Measurements from ENCODE around the gene CIBAR2.

The CIBAR2 gene

DNA sequence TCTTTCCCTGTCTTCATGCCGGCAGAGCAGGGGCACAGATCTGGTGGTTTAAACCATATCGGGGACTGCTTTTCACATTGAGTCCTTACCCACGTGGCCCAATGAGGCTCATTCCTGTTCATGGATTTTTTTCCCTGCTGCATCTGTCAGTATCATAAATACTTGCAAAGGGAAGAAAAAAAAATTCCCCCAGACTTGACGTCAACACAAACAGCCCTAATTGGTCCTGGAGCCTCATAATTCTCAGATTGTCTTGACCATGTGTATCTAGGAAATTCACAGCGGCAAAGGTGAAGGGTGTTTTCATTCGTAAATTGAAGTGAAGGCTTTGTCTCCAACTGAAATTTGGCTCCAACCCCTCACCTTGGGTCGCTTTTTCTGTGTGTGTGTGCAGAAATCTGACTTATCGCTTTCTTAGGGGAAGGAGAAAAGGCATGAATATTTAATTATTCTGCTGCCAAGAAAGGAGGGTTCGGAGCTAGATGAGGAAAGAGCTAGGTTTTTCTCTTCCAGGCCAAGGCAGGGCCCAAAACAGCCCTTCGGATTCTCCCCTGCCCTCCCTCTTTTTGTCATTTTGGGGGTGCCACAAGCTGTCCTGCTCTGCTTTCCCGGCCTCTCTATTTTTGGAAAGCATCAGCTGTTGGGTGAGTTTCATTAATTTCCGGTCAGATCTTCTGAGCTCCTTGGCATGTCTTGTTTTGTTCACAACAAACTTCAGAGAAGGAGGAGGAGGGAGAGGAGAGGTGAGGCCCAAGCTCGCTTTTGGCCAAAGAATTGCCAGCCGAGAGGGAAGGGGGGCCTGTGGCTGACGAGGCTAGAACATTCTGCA, 17.8 kb upstream of the CIBAR2 start:
- no peaks in the 10 kb centered on the region for H3K36me3 Mint-ChIP-seq (ENCODE audit: low read depth)
- TF ChIP-seq, protein P1, sequence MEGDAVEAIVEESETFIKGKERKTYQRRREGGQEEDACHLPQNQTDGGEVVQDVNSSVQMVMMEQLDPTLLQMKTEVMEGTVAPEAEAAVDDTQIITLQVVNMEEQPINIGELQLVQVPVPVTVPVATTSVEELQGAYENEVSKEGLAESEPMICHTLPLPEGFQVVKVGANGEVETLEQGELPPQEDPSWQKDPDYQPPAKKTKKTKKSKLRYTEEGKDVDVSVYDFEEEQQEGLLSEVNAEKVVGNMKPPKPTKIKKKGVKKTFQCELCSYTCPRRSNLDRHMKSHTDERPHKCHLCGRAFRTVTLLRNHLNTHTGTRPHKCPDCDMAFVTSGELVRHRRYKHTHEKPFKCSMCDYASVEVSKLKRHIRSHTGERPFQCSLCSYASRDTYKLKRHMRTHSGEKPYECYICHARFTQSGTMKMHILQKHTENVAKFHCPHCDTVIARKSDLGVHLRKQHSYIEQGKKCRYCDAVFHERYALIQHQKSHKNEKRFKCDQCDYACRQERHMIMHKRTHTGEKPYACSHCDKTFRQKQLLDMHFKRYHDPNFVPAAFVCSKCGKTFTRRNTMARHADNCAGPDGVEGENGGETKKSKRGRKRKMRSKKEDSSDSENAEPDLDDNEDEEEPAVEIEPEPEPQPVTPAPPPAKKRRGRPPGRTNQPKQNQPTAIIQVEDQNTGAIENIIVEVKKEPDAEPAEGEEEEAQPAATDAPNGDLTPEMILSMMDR (IDR thresholded peaks at IDR 0.05; ENCODE audit: unreplicated experiment in 3 of 3), result no peak
- H3K27me3 Mint-ChIP-seq (ENCODE audit: low read depth), result peaks cover 10% of the 10 kb centered on the region
- peak overlapping the region; percentile 95 to 99 (median 97) for H3K27ac Mint-ChIP-seq
- H3K4me1 Mint-ChIP-seq, result peaks cover 53% of the 10 kb centered on the region
- peaks cover under 1% of the 10 kb centered on the region for H3K9me3 Mint-ChIP-seq
- peak overlapping the region; percentile 4 to 49 (median 46) for H3K4me3 Mint-ChIP-seq

DNA sequence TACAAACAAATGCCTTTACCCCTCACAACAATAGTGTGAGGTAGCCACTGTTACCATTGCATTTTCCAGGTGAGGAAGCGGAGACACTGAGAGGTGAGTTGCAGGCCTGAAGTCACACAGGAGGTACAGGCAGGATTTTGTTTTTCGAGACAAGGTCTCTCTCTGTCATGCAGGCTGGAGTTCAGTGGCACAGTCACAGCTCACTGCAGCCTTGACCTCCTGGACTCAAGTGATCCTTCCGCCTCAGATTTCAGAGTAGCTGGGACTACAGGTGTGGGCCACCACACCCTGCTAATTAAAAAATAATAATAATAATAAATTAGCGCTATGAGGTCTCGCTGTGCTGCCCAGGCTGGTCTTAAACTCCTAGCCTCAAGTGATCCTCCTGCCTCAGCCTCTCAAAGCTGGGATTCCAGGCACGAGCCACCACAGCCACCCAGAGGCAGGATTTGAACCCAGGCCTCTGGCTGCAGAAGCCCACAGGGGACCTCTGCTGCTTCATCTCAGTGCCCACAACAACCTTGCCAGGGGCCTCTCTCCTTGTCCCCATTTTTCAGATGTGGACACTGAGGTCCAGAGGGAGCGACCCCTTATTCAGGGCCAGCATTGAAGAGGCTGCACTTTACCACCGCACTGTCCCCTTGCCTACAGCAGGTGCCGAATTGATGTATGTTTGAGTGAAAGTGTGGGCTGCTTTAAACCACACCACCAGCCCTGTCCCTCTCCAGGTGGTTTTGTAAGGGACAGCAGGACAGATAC, 16.0 kb upstream of the CIBAR2 start:
- Mint-ChIP-seq H3K4me3 (no peak overlapping the region), H3K27ac (peak overlapping the region; percentile 87 to 99 (median 95)), H3K27me3 (ENCODE audit: low read depth) (peaks cover 7% of the 10 kb centered on the region), H3K4me1 (peaks cover 61% of the 10 kb centered on the region), H3K36me3 (ENCODE audit: low read depth) (no peaks in the 10 kb centered on the region), H3K9me3 (peaks cover 7% of the 10 kb centered on the region)
- TF ChIP-seq, protein P1 (IDR thresholded peaks at IDR 0.05; ENCODE audit: unreplicated experiment in 3 of 3), result no peak

DNA sequence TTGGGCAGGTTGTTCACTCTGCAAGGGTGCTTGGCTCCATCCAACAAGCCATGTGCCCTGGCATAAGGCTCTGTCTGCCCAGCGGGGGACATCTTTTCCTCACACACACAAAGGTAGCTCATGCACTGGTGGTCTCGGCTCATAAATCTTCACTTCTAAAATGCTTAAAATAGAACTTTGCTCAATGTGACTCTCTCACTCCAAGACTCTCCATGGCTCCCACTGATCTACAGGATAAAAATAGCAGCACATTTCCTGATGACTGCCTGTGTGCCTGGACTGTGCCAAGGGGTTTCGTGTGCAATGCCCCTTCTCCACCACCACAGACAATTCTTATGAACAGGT, 15.1 kb upstream of the CIBAR2 start:
- peaks cover 7% of the 10 kb centered on the region for H3K9me3 Mint-ChIP-seq
- TF ChIP-seq, protein P1 (IDR thresholded peaks at IDR 0.05; ENCODE audit: unreplicated experiment in 3 of 3), result no peak

DNA sequence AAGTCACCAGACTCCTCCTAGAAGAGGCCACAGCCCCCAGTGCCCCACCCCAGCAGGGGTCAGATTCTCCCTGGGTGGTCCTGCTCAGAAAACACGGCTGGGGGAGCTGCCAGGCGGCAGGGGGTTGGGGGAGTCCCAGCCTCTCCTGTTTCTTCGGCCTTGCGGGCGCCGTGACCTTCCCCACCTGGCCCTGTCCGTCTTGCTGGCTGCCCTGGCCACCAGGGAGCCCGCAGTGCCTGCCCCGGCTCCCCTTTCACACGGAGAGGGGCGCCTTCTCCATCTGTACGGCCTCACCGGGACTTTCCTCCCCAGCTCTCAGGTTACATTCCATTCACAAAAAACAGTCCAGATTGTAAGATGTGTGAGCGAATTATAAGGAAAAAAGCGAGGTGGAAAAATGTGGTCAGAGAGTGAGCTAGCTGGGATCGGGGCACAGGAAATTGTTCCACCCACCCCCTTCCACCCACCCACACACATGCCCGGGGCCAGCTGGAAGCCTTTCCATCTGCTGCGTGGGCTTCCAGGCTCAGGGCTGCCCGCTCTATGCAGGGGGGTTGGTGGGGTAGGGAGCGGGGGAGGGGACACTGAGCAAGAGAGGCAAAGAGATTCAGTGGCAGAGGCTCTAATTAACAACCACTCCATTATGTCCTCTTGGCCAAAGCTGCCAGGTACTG, 14.6 kb upstream of the CIBAR2 start:
- H3K4me3 Mint-ChIP-seq, result peak overlapping the region; percentile 4 to 29 (median 4)
- no peaks in the 10 kb centered on the region for H3K36me3 Mint-ChIP-seq (ENCODE audit: low read depth)
- H3K27me3 Mint-ChIP-seq (ENCODE audit: low read depth), result peaks cover 6% of the 10 kb centered on the region
- H3K9me3 Mint-ChIP-seq, result peaks cover 7% of the 10 kb centered on the region
- peak overlapping the region; percentile 84 to 92 (median 84) for H3K27ac Mint-ChIP-seq
- TF ChIP-seq, protein P1 (IDR thresholded peaks at IDR 0.05; ENCODE audit: unreplicated experiment in 3 of 3), result no peak
- H3K4me1 Mint-ChIP-seq, result peaks cover 56% of the 10 kb centered on the region

More for the DNA sequence above, 15.1 kb upstream of the CIBAR2 start:
- H3K27me3 Mint-ChIP-seq (ENCODE audit: low read depth), result peaks cover 4% of the 10 kb centered on the region
- H3K27ac Mint-ChIP-seq, result peak overlapping the region; percentile 84 to 92 (median 84)
- peaks cover 57% of the 10 kb centered on the region for H3K4me1 Mint-ChIP-seq
- no peak overlapping the region for H3K4me3 Mint-ChIP-seq
- H3K36me3 Mint-ChIP-seq (ENCODE audit: low read depth), result no peaks in the 10 kb centered on the region

DNA sequence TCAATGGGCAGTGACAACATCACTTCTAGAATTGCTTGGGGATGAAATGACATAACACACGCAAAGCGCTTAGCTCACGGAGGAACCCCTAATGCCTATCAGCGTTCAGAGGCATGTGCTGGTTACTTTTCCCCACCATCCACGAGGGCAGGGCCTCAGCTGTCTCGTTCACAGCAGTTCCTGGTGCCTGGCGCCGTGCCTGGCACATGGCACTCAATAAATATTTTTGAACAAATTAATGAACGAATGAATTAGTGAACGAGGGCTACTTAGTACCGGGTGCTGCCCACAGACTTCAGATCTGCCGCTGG, 14.1 kb upstream of the CIBAR2 start:
- peak overlapping the region; percentile 84 to 92 (median 84) for H3K27ac Mint-ChIP-seq
- H3K4me3 Mint-ChIP-seq, result peak overlapping the region in 1 of 3 experiments; percentile 16
- TF ChIP-seq, protein P1 (IDR thresholded peaks at IDR 0.05; ENCODE audit: unreplicated experiment in 3 of 3), result no peak
- H3K36me3 Mint-ChIP-seq (ENCODE audit: low read depth), result no peaks in the 10 kb centered on the region
- H3K4me1 Mint-ChIP-seq, result peaks cover 56% of the 10 kb centered on the region
- peaks cover 7% of the 10 kb centered on the region for H3K9me3 Mint-ChIP-seq
- peaks cover 7% of the 10 kb centered on the region for H3K27me3 Mint-ChIP-seq (ENCODE audit: low read depth)
